WERI-Rb-1 (cell line): Measurements from ENCODE around the gene COL5A1.

Experiments used
- DNase-seq: peaks from one replicate; pipeline ENCODE4 v3.0.0-alpha.2; 2020
- H3K27ac ChIP-seq: fragments of 250-450 bp; sonication (Bioruptor Pico); 2 replicates; pipeline ENCODE4 v1.5.1; 2020; ENCODE audit warnings: mild to moderate bottlenecking, moderate library complexity
- H3K27me3 ChIP-seq: fragments of 250-450 bp; sonication (Bioruptor Pico); 2 replicates; pipeline ENCODE4 v1.5.1; 2021; ENCODE audit warnings: mild to moderate bottlenecking, low read depth, moderate library complexity; ENCODE audit not compliant: insufficient read depth, severe bottlenecking
- H3K36me3 ChIP-seq: fragments of 250-450 bp; sonication (Bioruptor Pico); 2 replicates; pipeline ENCODE4 v1.5.1; 2020; ENCODE audit warnings: mild to moderate bottlenecking, moderate library complexity
- H3K4me3 ChIP-seq: 2 replicates; pipeline ENCODE4 v1.5.1; 2011; ENCODE audit warnings: low read depth, mild to moderate bottlenecking, control low read depth, low read length
- H3K9me3 ChIP-seq: fragments of 250-450 bp; sonication (Bioruptor Pico); 2 replicates; pipeline ENCODE4 v1.5.1; 2021; ENCODE audit warnings: mild to moderate bottlenecking, moderate library complexity; ENCODE audit not compliant: severe bottlenecking
- TF ChIP-seq, protein P1 (sequence below): IDR thresholded peaks from 2 replicates; pipeline ENCODE4 v1.5.1; 2011; ENCODE audit warnings: low read depth, mild to moderate bottlenecking, control low read depth, inconsistent platforms, low read length

The COL5A1 gene

DNA sequence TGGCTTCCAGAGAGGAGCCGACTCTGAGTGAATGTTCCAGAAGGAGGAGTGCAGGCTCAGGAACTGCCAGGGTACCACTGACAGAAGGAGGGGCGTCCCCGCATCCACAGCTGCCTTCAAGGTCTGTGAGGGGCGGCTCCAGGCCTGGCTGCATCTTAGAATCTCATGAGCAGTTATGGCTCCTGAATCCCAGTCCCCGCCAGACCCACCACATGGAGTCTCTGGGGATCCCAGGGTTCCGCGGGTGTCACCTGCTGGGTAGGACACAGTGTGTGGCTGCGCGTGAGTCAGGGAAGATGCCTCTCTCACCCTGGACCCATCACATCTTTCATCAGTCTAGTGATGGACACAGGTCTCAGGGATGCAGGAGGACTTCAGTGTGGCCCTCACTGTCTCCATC lies 79.2 kb downstream of the COL5A1 start:
- no peak overlapping the region for H3K4me3 ChIP-seq
- no peak overlapping the region for H3K27ac ChIP-seq
- no peaks in the 10 kb centered on the region for H3K36me3 ChIP-seq
- H3K9me3 ChIP-seq = no peaks in the 10 kb centered on the region
- no peak for DNase-seq
- no peaks in the 10 kb centered on the region for H3K27me3 ChIP-seq
- TF ChIP-seq, protein P1, sequence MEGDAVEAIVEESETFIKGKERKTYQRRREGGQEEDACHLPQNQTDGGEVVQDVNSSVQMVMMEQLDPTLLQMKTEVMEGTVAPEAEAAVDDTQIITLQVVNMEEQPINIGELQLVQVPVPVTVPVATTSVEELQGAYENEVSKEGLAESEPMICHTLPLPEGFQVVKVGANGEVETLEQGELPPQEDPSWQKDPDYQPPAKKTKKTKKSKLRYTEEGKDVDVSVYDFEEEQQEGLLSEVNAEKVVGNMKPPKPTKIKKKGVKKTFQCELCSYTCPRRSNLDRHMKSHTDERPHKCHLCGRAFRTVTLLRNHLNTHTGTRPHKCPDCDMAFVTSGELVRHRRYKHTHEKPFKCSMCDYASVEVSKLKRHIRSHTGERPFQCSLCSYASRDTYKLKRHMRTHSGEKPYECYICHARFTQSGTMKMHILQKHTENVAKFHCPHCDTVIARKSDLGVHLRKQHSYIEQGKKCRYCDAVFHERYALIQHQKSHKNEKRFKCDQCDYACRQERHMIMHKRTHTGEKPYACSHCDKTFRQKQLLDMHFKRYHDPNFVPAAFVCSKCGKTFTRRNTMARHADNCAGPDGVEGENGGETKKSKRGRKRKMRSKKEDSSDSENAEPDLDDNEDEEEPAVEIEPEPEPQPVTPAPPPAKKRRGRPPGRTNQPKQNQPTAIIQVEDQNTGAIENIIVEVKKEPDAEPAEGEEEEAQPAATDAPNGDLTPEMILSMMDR = no peak

- H3K27ac ChIP-seq = no peak overlapping the region
- TF ChIP-seq, protein P1 = no peak
- H3K9me3 ChIP-seq = no peaks in the 10 kb centered on the region
- H3K36me3 ChIP-seq = no peaks in the 10 kb centered on the region
- no peak for DNase-seq
- H3K4me3 ChIP-seq = no peak overlapping the region
- H3K27me3 ChIP-seq = no peaks in the 10 kb centered on the region
These were observed 79.7 kb downstream of the COL5A1 start for GRCh38 chr9:134721344-134721743.

- no peak overlapping the region for H3K27ac ChIP-seq
- DNase-seq = no peak
- H3K36me3 ChIP-seq = no peaks in the 10 kb centered on the region
- H3K9me3 ChIP-seq = no peaks in the 10 kb centered on the region
- no peak overlapping the region for H3K4me3 ChIP-seq
- TF ChIP-seq, protein P1 = no peak
- no peaks in the 10 kb centered on the region for H3K27me3 ChIP-seq
These were observed 80.6 kb downstream of the COL5A1 start for GRCh38 chr9:134722120-134722701.

DNA sequence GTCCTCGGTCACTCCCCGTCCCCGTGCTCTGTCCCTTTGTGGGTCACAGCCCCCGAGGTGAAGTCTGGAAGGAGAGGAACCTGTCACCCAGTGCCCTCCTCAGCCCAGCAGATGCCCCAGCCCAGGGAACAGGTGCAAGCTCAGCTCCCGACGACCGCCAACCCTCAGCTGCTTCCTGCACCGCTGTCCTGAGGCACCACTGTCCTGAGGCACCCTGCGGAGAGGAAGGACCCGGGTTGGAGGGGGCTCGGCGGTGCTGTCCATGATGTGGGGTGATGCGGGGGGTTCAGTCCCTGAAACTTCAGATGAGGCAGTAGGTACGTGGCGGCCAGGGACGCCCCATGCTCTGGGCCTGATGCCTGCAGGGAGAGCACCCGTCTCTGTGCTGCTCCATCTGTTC lies 81.4 kb downstream of the COL5A1 start:
- Histone ChIP-seq H3K4me3 (no peak overlapping the region), H3K9me3 (no peaks in the 10 kb centered on the region), H3K27me3 (no peaks in the 10 kb centered on the region), H3K27ac (no peak overlapping the region; the same call in 1 of the 2 replicates), H3K36me3 (no peaks in the 10 kb centered on the region)
- no peak for DNase-seq
- TF ChIP-seq, protein P1 = no peak

- Histone ChIP-seq H3K4me3 (no peak overlapping the region), H3K27ac (no peak overlapping the region; the same call in 1 of the 2 replicates), H3K9me3 (no peaks in the 10 kb centered on the region), H3K27me3 (no peaks in the 10 kb centered on the region), H3K36me3 (no peaks in the 10 kb centered on the region)
- no peak for DNase-seq
- TF ChIP-seq, protein P1 = no peak
These were observed 82.0 kb downstream of the COL5A1 start for GRCh38 chr9:134723491-134724190.
